NCI-H187 (cell line): ENCODE data around the gene IGFBP3.
A peak's percentile ranks its signal among the peaks of the same experiment; 100 is the strongest.

Experiments used
- DNase-seq, 2 experiments: peaks; one replicate each; lab custom pipeline; 2025; lab: John Stamatoyannopoulos, UW

The IGFBP3 gene

GRCh38 chr7:45891462-45892402, 29.3 kb downstream of the IGFBP3 start:
- no peak for DNase-seq

GRCh38 chr7:45890902-45891461, 30.1 kb downstream of the IGFBP3 start:
- DNase-seq = no peak

- DNase-seq = no peak
These were observed 30.8 kb downstream of the IGFBP3 start for GRCh38 chr7:45890125-45890901.

- no peak for DNase-seq
These were observed 31.6 kb downstream of the IGFBP3 start for GRCh38 chr7:45889367-45890067.

GRCh38 chr7:45888993-45889366, 32.1 kb downstream of the IGFBP3 start:
- no peak for DNase-seq

- DNase-seq = no peak
These were observed 32.7 kb downstream of the IGFBP3 start, which contains the start of gene IGFBP1 for GRCh38 chr7:45888185-45888992. IGFBP1 (plus strand) TSS chr7:45888488; CDS start chr7:45888653, 165 bp downstream.

- no peak for DNase-seq
These were observed 34.0 kb downstream of the IGFBP3 start for GRCh38 chr7:45886931-45887667.

- DNase-seq = no peak
These were observed 35.7 kb downstream of the IGFBP3 start for GRCh38 chr7:45885264-45885882.

GRCh38 chr7:45884136-45884535, 36.9 kb downstream of the IGFBP3 start:
- no peak for DNase-seq

- peak; percentile 42 to 60 for DNase-seq
These were observed 38.6 kb downstream of the IGFBP3 start for GRCh38 chr7:45882465-45882810.

GRCh38 chr7:45881759-45882464, 39.2 kb downstream of the IGFBP3 start:
- no peak for DNase-seq

GRCh38 chr7:45881280-45881758, 39.8 kb downstream of the IGFBP3 start:
- DNase-seq = no peak

GRCh38 chr7:45880433-45880860, 40.6 kb downstream of the IGFBP3 start:
- no peak for DNase-seq

- no peak for DNase-seq
These were observed 42.5 kb downstream of the IGFBP3 start for GRCh38 chr7:45878457-45879144.

GRCh38 chr7:45876519-45876918, 44.6 kb downstream of the IGFBP3 start:
- DNase-seq = no peak

GRCh38 chr7:45874408-45875131, 46.5 kb downstream of the IGFBP3 start:
- no peak for DNase-seq

GRCh38 chr7:45873355-45873754, 47.7 kb downstream of the IGFBP3 start:
- DNase-seq = no peak

- DNase-seq = no peak
These were observed 48.1 kb downstream of the IGFBP3 start, which contains the start of gene CCDC201 for GRCh38 chr7:45873035-45873354. CCDC201 (minus strand) TSS chr7:45873082; CDS start chr7:45873007, 75 bp downstream.
